Mesodermal cell (in vitro differentiated cells): Measurements from ENCODE around the gene CORO1C.
A peak's percentile ranks its signal among the peaks of the same experiment; 100 is the strongest.

ENCODE experiments used
- H3K27ac ChIP-seq: 2 replicates; pipeline ENCODE4 v1.7.0; 2013; ENCODE audit warnings: mild to moderate bottlenecking, low read depth, low read length, moderate library complexity; ENCODE audit not compliant: severe bottlenecking
- H3K36me3 ChIP-seq: 2 replicates; pipeline ENCODE4 v1.7.1; 2013; ENCODE audit warnings: mild to moderate bottlenecking, low read length, moderate library complexity; ENCODE audit not compliant: control insufficient read depth, insufficient read depth
- H3K4me1 ChIP-seq: one replicate; pipeline ENCODE4 v1.7.1; 2013; ENCODE audit warnings: mild to moderate bottlenecking, low read length; ENCODE audit not compliant: insufficient read depth, control insufficient read depth, poor library complexity, severe bottlenecking
- H3K4me3 ChIP-seq: 2 replicates; pipeline ENCODE4 v1.7.0; 2013; ENCODE audit warnings: low read length, control low read depth, mild to moderate bottlenecking; ENCODE audit not compliant: insufficient read depth, poor library complexity, severe bottlenecking; ENCODE audit errors: extremely low read depth
- H3K9me3 ChIP-seq: 2 replicates; pipeline ENCODE4 v1.7.1; 2013; ENCODE audit warnings: mild to moderate bottlenecking, low read length, moderate library complexity; ENCODE audit not compliant: control insufficient read depth
- WGBS, 2 experiments: methylation state at CpG; one replicate each; pipeline ENCODE4 v1.1.5; 2013; ENCODE audit warnings: missing lambda C conversion rate in 2 of 2; ENCODE audit not compliant: insufficient coverage in 2 of 2; 5-methylcytosine and 5-hydroxymethylcytosine counted together

CORO1C gene

GRCh38 chr12:108696111-108696995 is 35.0 kb downstream of the CORO1C start:
- peaks cover 75% of the 10 kb centered on the region for H3K36me3 ChIP-seq
- H3K4me1 ChIP-seq: peaks cover 30% of the 10 kb centered on the region
- no peak overlapping the region for H3K27ac ChIP-seq

GRCh38 chr12:108694812-108695278 is 36.5 kb downstream of the CORO1C start:
- peaks cover 63% of the 10 kb centered on the region for H3K36me3 ChIP-seq
- H3K9me3 ChIP-seq: no peaks in the 10 kb centered on the region
- peaks cover 33% of the 10 kb centered on the region for H3K4me1 ChIP-seq
- H3K4me3 ChIP-seq: no peak overlapping the region
- no peak overlapping the region for H3K27ac ChIP-seq
- 91 to 92% methylated on average over 1 of the region's 2 CpGs for WGBS, 2 experiments

More at GRCh38 chr12:108696111-108696995, 35.0 kb downstream of the CORO1C start:
- WGBS, 2 experiments: 85 to 92% methylated on average over 5 to 6 of the region's 9 CpGs
- H3K9me3 ChIP-seq: no peaks in the 10 kb centered on the region
- no peak overlapping the region for H3K4me3 ChIP-seq

GRCh38 chr12:108693751-108694150 is 37.6 kb downstream of the CORO1C start:
- WGBS, 2 experiments: 91 to 93% methylated on average over 4 of the region's 6 CpGs
- Histone ChIP-seq H3K9me3 (no peaks in the 10 kb centered on the region), H3K27ac (peak overlapping the region; percentile 96), H3K36me3 (peaks cover 52% of the 10 kb centered on the region), H3K4me1 (peaks cover 42% of the 10 kb centered on the region), H3K4me3 (no peak overlapping the region)

DNA sequence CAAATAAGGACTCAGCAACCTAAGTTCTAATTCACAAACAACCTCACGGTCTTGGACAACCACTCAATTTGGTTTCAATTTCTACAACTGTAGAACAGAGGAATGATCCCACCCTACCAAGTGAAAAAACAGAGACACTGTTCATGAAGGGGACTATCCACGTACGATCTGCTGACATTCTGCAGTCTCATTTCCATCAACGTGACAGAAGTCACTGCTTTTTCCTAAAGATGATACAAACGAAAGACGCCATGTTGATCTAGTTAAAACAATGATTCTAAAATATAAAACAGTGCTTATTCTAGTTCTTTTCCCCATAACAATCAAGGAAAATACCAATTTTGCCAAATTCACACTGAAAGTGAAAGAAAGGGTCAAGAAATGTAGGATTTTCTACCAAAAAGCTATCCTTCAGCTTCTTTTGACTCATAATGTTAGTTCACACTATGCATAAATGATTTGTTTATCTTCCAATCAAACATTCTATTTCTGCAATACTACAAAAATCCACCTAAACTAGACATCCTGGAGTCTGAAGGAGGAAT is 38.1 kb downstream of the CORO1C start:
- Histone ChIP-seq H3K4me1 (peaks cover 42% of the 10 kb centered on the region), H3K9me3 (no peaks in the 10 kb centered on the region), H3K27ac (peak overlapping the region; percentile 96), H3K36me3 (peaks cover 52% of the 10 kb centered on the region), H3K4me3 (no peak overlapping the region)
- 83 to 86% methylated on average over 3 of the region's 6 CpGs for WGBS, 2 experiments

GRCh38 chr12:108691998-108692808 is 39.1 kb downstream of the CORO1C start:
- 50 to 59% methylated on average over 7 to 9 of the region's 9 CpGs for WGBS, 2 experiments

DNA sequence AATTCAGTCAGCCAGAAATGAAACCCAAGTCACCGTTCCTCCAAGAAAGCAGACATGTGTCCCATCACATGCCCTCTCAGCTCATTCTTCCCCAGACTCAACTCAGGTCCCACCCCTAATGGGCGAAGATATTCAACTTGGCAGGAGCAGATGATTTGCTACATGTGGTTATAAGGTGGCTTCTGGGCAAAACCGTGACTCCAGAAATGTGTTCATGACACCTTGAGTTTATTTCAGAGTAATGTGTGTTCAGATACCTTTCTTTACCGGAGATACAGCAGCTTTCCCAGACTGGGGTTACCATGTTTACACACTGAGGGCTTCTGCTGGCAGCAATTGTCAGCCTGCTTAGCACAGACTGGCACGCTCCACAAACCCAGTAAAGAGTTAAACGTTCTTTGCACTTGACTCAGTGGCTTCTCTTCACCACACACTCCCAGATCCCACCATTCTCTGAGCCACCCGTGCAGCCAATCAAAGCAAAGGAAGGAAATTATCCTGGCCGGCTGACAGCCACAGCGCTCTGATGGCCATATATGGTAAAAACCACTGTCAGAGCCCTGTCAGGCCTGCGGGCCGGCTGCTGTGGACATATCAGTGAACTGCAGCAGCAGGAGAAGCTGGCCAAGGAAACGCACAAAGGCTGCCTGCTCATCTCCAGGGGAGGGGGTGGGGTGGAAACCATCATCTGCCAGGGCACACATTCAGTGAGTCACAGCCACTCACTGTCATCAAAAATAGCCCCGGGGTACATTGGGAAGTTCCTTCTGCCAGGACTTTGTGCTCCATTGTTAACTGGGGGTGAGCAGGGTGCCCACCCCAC is 39.9 kb downstream of the CORO1C start:
- Histone ChIP-seq H3K4me3 (no peak overlapping the region), H3K4me1 (peaks cover 47% of the 10 kb centered on the region), H3K9me3 (no peaks in the 10 kb centered on the region), H3K27ac (peak overlapping the region; percentile 96), H3K36me3 (peaks cover 37% of the 10 kb centered on the region)
- 16 to 36% methylated on average over 9 to 11 of the region's 13 CpGs for WGBS, 2 experiments

More at GRCh38 chr12:108691998-108692808, 39.1 kb downstream of the CORO1C start:
- Histone ChIP-seq H3K36me3 (peaks cover 45% of the 10 kb centered on the region), H3K4me1 (peaks cover 42% of the 10 kb centered on the region), H3K9me3 (no peaks in the 10 kb centered on the region), H3K27ac (peak overlapping the region; percentile 96), H3K4me3 (no peak overlapping the region)

DNA sequence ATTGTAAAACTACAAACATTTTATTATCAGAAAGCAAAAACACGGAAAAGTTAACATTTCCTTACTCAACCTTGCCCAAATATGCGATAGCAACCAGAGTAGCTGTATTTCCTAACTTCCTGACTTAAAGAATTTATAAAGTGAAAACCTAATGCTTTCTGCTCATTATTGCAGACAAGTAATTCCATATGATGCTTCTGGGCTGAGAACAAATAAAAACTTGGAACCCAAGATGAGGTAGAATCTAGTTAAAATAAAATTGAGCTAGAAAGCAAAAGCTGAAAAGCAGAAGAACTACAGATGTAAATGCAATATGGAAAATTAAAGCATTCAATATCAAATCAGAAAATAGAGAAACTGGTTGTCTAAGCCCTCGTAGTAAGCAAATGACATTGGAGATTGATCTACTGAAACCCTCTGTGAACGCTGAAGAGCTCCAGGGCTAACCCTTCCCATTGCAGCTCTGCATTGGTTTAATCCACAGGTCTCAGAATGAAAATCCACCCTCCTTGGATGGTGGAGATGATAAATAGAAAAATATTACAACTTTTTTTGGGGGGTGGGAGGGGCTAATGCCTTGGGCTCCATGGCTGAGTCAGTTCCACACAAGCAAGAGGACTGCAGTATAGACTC is 40.7 kb downstream of the CORO1C start:
- Histone ChIP-seq H3K9me3 (no peaks in the 10 kb centered on the region), H3K27ac (peak overlapping the region; percentile 96), H3K36me3 (peaks cover 30% of the 10 kb centered on the region), H3K4me1 (peaks cover 51% of the 10 kb centered on the region), H3K4me3 (no peak overlapping the region)
- 83 to 100% methylated on average over 1 to 2 of the region's 4 CpGs for WGBS, 2 experiments

DNA sequence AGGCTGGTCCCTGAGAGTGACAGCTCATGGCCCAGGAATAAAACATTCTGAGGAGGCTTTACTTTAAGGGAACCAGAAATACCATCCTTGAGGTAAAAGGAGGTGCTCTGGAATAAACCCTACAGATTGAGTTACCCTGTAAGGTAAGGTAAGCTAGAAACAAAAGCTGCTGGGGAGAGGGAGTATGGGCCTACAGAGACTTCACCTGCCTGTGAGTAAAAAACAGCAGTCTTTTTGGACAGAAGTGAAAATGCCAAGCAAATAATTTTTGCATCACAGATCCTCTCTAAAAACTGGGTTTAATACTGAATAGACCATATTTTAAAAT is 41.2 kb downstream of the CORO1C start:
- Histone ChIP-seq H3K4me3 (no peak overlapping the region), H3K4me1 (peaks cover 56% of the 10 kb centered on the region), H3K36me3 (peaks cover 25% of the 10 kb centered on the region)

GRCh38 chr12:108689314-108690190 is 41.8 kb downstream of the CORO1C start:
- peaks cover 20% of the 10 kb centered on the region for H3K36me3 ChIP-seq
- peaks cover 60% of the 10 kb centered on the region for H3K4me1 ChIP-seq
- H3K9me3 ChIP-seq: no peaks in the 10 kb centered on the region
- WGBS, 2 experiments: 57 to 60% methylated on average over 5 to 6 of the region's 7 CpGs
- H3K27ac ChIP-seq: peak overlapping the region; percentile 96
- no peak overlapping the region for H3K4me3 ChIP-seq

More for the DNA sequence above, 41.2 kb downstream of the CORO1C start:
- peak overlapping the region; percentile 96 for H3K27ac ChIP-seq
- no peaks in the 10 kb centered on the region for H3K9me3 ChIP-seq
